ENCODE measurements around the gene KIFAP3.

The KIFAP3 gene

GRCh38 chr1:169886931-169887330 lies 187.6 kb downstream of the KIFAP3 start:
- DNase-seq (ENCODE audit: extremely low spot score): no peak
- no peak for TF ChIP-seq CTCF (IDR thresholded peaks at IDR 0.05; ENCODE audit: control extremely low read depth, extremely low read depth, low read depth, missing control alignments)
- ChIA-PET POLR2A (no interaction called here), CTCF (interaction anchor here (1.1 to 3.3 kb wide), 3 partner anchors 8 to 175 kb away, joined by 3 to 11 read pairs (median 3); no protein-coding TSS in a partner anchor)

- ChIA-PET POLR2A (no interaction called here), CTCF (interaction anchor here (1.1 to 1.3 kb wide), 3 partner anchors 17 to 174 kb away, joined by 3 read pairs; no protein-coding TSS in a partner anchor)
- DNase-seq (ENCODE audit: extremely low spot score): no peak
- no peak for TF ChIP-seq CTCF (IDR thresholded peaks at IDR 0.05; ENCODE audit: control extremely low read depth, extremely low read depth, low read depth, missing control alignments)
Observed at GRCh38 chr1:169886422-169886821, 188.1 kb downstream of the KIFAP3 start.

- POLR2A ChIA-PET: no interaction called here
- no peak for TF ChIP-seq CTCF (IDR thresholded peaks at IDR 0.05; ENCODE audit: control extremely low read depth, extremely low read depth, low read depth, missing control alignments)
Observed at GRCh38 chr1:169885207-169885606, 189.3 kb downstream of the KIFAP3 start.

GRCh38 chr1:169884634-169885033 lies 189.9 kb downstream of the KIFAP3 start:
- DNase-seq (ENCODE audit: extremely low spot score): no peak
- no peak for TF ChIP-seq CTCF (IDR thresholded peaks at IDR 0.05; ENCODE audit: control extremely low read depth, extremely low read depth, low read depth, missing control alignments)
- POLR2A ChIA-PET: no interaction called here
- CTCF ChIA-PET: interaction anchor here (1.5 kb wide), 1 partner anchor 8 kb away, joined by 7 read pairs; the partner anchor contains the start of gene SCYL3

More at GRCh38 chr1:169885207-169885606, 189.3 kb downstream of the KIFAP3 start:
- CTCF ChIA-PET: interaction anchor here (1.2 kb wide), 1 partner anchor 16 kb away, joined by 3 read pairs; no protein-coding TSS in a partner anchor
- no peak for DNase-seq (ENCODE audit: extremely low spot score)

GRCh38 chr1:169882039-169882511 lies 192.4 kb downstream of the KIFAP3 start:
- no peak for DNase-seq (ENCODE audit: extremely low spot score)
- ChIA-PET POLR2A (no interaction called here), CTCF (interaction anchor here (1.1 kb wide), 1 partner anchor 10 kb away, joined by 4 read pairs; no protein-coding TSS in a partner anchor)
- no peak for TF ChIP-seq CTCF (IDR thresholded peaks at IDR 0.05; ENCODE audit: control extremely low read depth, extremely low read depth, low read depth, missing control alignments)

GRCh38 chr1:169879034-169879840 lies 195.3 kb downstream of the KIFAP3 start:
- DNase-seq (ENCODE audit: extremely low spot score): no peak
- CTCF ChIA-PET: interaction anchor here (1.3 to 2.6 kb wide), 3 partner anchors 9 to 23 kb away, joined by 3 to 11 read pairs (median 3); partner anchors contain the start of gene SCYL3
- TF ChIP-seq CTCF (IDR thresholded peaks at IDR 0.05; ENCODE audit: control extremely low read depth, extremely low read depth, low read depth, missing control alignments): no peak
- POLR2A ChIA-PET: no interaction called here
